HG03571 (cell line): ENCODE data around the gene FAM25G.

ENCODE experiments used
- ATAC-seq: cut with Tn5 transposase; IDR thresholded peaks from one replicate; pipeline ENCODE4 v1.9.1; 2021; ENCODE audit not compliant: unreplicated experiment

FAM25G gene

DNA sequence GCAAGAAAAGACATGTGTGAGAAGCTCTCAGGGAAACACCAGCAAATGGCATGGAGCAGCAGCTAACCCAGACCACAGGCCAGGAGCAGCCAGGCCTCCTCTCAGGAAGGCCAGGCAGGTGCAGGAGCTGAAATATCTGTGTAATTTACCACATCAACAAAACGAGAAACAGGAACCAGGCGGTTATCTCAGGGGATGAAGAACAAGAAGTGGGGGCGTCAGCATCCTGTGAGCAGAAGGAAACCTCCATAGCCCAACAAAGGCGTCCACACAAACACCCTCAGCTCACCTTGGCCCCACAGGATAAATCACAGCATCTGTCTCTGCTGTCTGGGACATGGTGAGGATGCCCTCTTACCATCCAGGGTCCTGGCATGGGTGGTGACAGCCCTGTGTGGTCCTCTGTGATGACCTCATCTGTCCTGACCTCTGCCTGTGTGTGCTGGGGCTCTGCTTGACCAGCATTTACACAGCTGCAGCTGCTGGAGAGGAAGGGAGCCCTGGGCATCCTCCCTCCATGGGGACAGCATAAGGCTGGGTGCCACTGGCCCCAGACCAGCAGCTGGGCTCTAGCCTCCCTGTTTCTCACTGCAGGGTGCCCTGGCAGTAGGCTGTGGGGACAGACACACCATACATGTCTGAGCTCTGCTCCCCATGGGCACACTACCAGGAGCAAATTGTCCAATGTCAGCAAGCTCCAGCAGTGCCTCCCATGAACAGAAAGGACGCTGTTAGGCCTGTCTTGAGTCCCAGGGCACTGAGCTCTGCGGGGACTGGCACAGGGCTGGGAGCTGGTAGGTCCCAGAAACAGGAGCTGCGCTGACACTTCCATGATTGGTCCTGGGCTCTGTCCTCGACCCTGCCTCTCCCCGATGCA is 42.2 kb downstream of the FAM25G start:
- ATAC-seq: no peak

DNA sequence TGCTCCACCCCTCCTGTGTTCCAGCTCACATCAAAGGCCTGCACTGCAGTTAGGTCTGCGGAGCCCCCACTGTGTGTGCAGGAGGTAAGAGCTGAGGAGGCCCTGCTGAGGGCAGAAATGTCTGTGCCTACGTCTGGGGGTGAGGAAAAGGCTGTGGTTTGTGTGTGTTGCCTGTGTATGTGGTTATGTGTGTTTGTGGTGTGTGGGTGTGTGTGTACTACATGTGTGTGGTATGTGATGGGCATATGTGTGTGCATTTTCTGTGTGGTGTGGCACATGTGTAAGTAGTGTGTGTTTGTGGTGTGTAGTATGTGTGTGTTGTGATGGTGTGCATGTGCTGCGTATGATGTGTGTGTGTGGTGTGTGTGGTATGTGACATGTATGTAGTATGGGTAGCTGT is 43.8 kb downstream of the FAM25G start:
- ATAC-seq: no peak

DNA sequence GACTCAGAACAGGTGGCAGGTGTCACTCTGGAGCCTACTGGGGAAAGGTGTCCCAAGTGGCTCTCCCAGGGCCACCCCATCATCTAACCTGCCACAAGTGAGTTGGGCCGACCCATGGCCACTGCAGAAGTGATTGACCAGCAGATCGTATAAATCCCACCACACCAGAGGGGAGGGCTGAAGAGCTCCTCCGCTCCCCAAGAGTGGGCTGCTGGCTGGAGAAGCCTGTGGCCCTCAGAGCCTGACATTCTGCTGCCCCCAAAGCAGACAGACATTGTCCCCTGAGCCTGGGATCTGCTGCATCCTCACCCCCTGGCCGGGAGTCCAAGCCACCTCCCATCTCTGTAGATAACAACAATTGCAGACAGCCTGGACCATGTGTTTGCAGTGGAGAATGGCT is 44.3 kb downstream of the FAM25G start:
- ATAC-seq: no peak

DNA sequence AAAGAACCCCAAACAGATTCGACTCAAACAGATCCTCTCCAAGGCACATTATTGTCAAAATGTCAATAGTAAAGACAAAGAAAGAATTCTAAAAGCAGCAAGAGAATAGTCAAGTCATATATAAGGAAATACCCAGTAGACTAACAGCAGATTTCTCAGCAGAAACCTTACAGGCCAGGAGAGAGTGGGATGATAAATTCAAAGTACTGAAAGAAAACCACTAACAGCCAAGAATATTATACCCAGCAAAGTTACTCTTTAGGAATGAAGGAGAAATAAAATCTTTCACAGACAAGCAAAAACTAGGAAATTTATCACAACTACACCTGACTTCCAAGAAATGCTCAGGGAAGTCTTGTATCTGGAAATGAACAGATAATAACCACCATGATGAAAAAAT is 45.8 kb downstream of the FAM25G start:
- ATAC-seq: no peak

DNA sequence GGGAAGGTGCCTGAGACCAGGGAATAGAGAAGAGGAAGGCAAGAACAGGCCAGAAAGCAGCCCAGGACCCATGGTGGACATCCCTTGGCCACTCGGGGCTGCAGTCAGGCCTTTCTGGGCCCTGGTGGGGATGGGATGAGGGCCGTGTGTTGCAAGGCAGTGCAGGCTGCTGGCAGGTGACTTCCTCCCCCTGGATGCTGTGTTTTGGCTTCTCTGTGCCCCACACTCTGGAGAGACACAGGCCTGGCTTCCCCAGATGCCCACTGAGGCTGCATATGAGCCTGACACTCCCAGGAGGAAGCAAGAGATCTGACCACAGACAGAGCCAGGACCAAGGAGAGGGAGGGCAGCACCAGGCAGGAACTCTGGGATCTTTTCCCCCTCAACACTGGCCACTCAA is 47.5 kb downstream of the FAM25G start:
- no peak for ATAC-seq

DNA sequence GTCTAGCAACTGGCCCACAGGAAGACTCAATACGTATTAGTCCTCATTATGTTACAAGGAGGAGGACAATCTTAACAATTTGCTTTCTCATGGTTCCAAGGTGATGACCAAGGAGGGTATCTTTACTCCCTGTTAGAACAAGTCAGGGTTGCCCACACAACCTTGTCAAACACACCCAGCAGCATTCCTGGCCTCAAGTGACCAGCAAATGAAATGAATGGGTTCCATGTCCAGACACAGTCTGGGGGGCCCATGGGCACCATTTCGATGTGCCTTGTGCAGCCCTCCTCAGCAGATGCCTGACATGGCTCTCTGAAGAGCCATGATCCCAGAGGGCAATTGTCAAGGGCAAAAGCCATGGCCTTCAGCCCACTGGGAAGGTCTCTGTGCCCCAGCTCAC is 48.4 kb downstream of the FAM25G start:
- no peak for ATAC-seq

DNA sequence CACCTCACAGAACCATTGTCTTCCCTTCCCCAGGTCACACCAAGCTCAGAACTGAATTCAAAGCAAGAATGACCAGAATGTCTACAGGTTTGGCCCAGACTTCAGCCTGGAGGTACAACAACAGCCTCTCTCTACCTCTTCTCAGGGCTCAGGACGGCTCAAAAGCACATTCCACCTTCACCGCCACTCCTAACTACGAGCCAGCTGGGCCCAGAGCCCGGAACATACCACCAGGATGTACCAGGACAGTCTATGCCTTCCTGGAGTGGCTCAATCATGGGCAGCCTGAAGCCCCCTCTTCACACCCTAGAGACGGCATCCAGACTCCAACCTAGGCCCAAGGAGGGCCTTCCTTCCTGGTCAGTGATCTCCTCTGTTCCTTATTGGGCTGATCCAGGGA is 49.1 kb downstream of the FAM25G start:
- no peak for ATAC-seq

DNA sequence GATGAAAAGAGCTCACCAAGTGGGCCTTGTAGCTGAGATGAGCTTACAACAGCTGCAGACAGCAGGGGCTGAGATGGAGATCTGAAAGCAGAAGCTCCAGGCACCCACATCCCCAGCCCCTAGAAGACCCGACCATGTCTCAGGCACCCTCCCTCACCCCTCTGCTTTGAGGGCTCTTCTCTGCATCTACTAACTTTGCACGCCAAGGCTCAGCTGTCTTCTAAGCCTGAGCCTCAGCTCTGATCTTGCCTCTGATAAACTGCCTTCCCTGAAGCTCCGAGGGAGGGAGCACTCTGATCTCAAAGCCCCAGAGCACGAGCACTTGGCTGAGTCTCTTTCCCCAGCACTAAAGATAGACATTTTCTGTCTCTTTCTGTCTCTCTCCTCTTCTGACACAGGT is 49.6 kb downstream of the FAM25G start:
- no peak for ATAC-seq

DNA sequence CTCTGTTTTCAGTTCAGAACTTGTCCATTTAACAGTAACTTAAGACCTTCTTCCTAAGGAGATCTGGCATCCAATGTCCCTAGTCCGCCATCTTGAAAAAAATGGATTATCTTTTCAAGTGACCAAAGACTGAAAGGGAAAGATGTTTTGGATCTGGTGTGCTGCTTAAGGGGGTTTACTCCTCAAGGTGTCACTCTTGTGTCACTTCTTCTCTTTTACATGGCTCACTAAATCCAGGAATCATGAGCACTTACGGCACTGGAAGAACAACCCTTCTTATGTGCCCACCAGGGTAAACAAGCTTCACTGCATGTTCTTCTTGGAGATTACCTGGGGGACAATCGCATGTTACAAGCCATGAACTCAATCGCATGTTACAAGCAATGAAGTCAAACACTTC is 51.3 kb downstream of the FAM25G start:
- ATAC-seq: no peak

DNA sequence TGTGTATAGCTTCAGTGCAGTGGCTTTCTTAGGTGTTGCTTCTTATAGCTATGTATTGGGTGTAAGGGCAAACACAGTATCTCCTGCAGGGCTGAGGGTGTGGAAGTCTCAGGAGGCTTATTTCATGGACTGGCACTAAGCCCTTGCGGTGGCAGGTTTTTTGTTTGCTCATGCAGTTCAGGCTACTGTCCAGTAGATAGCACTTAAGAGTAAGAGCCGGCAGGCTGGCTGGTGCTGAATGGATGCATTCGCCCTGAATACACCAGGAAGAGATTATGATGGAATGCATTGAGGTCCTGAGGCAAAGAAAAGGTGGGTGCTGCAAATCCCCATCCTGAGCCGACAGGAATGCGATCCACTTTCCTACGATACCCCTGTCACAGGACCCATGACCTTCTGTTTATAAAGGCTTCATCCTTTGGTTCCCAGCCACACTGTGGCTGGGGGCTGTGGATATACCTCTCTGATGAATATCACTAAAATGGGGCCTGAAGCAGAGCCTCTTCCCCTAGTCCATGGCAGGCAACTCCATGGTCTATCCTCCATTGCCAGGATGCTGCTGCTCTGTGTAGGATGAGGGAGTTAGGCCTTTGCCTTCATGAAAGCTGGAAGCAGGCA is 52.5 kb downstream of the FAM25G start:
- ATAC-seq: no peak
